Activated CD4-positive, alpha-beta T cell treated with anti-CD3 and anti-CD28 coated beads for 1 hour (primary cell): ENCODE results near the gene C16orf82.
"Not testable (repeated sequence)": the region's sequence is repeated elsewhere in the genome, so short reads cannot be mapped to it uniquely, and the experiment has no call there.

Experiments used
- DNase-seq: peaks from one replicate; pipeline ENCODE4 v3.0.0-alpha.2; 2020

The C16orf82 gene

DNA sequence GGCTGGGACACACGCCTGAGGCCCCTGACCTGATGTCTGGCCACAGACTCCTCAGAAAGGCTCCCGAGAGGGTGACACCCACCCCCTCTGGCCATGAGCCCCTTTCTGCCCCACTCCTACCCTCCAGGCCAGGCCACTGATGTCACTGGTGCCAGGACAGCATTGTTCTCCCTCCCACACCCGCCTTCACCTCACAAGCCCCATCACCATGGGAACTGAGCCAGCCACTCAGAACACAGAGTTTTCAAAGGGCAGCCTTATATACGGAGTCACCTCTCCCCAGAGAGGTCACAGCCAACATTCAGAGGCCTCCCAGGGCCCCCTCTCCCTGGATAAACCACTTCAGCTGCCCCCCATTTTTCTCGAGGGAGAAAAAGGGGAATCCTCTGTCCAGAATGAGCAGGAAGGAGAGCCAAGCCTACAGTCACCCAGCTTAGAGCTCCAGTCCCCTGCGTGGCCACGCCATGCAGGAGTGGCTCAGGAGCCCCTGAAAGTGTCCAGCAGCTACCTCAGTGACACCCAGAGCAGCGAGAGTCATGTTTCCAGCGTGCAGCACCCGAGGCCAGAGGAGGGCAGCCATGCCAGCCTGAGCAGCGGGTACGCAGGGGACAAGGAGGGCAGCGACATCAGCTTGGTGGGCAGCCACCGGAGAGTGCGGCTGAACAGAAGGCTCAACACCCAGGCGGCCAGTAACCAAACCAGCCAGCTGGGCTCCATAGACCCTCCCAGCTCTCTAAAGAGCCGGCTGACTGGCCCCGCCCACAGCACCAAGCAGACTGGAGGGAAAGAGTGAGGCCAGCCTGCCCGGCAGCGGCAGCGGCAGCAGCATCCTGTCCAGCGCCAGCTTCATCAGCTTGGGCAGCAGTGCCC is at the start of gene C16orf82:
TSS of gene C16orf82 (plus strand) at position 260 of the 870 bp plus-strand sequence.
- DNase-seq, result no peak

DNA sequence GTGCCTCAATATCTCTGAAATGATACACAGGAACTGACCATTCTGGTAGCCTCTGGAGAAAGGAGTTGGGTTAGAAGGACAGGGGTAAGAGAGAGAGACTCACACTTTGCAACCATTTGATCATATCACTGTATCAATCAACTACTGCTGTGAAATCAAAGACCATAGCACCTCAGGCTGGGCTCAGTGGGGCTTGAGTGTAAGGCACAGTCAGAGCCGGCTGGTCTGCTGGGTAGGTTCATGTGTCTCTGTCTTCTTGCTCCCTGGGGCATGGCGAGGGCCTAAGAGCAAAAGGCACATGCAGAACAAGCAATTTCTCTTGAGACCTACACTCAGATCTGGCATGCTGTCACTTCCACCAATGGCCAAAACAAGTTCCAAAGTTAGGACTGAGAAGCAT is 46.7 kb upstream of the C16orf82 start:
- DNase-seq, result no peak

DNA sequence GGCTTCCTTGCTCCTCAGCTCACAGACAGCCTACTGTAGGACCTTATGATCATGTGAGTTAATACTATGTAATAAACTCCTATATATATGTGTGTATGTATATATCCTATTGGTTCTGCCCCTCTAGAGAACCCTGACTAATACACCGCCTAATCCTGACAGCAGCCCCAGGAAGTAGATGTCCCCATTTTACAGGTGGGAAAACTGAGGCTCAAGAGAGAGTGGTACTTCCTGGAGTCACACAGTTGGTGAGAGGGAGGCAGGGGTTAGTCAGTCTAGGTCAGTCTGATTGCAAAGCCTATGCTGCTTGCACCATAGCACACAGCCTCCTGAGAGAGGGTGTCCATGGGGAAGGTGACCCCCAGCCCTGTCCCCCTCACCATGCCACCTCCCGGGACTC is 42.7 kb upstream of the C16orf82 start:
- DNase-seq, result no peak

DNA sequence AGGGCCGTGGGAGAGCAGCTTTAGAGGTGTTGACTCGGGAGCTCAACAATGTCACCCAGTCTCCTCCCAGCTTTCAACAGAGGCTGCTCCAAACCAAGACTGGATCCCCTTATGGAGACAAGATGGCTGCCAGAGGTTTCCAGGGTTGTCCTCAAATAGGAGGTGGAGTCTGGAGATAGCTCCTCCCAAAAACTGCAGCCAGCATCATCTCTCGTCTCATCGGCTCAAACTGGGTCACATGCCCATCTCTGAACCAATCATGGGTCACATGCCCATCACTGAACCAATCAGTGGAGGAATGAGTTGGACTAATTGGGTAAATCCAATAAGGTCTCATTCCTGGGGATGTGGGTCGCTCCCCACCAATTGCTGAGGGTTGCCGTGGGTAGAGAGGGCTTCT is 41.1 kb upstream of the C16orf82 start:
- no peak for DNase-seq

DNA sequence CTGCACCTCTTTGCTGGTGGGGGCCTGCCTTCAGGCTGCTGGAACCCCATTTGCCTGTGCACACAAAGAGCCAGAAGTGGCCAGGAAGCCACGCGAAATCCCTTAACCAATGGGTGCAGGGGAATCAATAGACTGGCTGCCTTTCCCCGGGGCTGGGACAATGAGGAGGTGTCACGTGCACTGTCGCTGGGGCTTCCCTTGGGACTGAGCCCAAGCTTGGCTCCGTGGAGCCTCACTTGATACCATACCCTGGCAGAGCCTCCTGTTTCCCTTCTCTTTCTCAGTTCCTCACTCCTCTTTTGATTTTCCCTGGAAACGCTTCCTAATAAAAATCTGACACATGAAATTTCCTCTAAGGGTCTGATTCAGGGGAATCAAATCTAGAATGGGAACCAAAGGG is 38.8 kb upstream of the C16orf82 start:
- no peak for DNase-seq

DNA sequence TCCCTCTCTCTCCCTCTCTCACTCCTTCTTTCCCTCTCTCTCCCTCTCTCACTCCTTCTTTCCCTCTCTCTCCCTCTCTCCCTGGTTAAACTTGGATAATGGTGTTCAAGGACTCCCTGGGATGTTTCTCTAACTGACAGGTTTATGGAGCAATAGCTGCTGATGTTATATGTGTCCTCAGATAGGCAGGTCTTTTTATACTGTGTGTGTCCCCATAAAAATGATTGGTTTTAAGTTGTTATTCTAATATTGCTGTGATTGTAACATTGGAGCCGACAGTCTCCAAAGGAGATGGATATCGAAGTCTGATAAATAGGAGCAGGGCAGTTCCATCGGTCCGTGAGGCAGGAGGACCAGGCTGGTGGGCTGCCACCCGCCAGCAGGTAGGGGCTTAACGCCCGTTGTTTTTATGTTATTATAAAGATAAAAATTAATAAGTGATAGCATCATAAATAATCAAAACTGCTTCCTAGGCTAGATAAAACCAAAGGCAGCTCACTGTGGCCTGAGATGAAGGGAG is 38.1 kb upstream of the C16orf82 start:
- no peak for DNase-seq

DNA sequence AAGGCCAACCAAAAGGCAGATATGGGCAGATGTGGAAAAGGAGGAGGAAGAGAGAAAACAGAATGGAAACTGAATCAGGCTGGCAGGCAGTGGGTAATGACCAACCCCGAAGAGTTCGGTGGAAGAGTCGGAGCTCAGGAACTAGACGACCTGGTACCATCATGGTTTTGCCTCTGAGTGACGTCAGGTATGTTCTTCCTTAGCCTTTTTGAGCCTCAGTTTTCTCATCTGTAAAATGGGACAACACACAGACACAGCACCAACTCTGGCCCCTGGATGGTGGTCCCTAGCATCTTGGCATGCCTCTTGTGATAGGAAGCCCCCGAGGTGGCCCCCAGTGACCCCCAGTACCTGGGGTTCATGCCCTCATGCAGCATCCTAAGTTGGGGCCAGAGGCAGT is 37.2 kb upstream of the C16orf82 start:
- DNase-seq, result no peak

DNA sequence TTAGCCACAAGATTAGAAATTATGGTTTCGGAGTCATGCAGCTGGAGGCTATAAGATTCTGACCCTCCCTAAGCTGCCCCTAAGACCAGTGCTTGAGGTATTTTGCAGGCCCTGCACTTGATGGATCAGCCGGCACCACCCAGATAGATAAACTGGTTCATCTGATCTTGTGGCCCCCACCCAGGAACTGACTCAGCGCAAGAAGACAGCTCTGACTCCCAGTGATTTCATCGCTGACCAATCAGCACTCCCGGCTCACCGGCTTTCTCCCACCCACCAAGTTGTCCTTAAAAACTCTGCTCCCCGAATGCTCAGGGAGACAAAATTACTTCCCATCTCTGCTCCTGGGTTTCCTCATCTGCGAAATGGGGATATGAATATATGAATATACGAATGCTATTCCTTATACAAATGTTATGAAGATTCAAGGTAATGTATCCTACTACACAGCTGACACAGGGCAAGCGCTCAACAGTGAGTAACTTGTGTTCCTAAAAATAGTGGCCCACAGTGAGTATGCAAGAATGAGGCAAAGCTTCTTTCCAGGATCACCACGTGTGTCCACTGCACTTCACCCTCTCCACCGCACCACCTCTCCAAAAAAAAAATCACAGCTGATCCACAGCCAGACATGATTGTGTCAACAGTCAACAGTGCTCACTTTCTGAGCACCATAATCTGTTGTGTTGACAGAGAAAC is 33.3 kb upstream of the C16orf82 start:
- DNase-seq, result no peak

DNA sequence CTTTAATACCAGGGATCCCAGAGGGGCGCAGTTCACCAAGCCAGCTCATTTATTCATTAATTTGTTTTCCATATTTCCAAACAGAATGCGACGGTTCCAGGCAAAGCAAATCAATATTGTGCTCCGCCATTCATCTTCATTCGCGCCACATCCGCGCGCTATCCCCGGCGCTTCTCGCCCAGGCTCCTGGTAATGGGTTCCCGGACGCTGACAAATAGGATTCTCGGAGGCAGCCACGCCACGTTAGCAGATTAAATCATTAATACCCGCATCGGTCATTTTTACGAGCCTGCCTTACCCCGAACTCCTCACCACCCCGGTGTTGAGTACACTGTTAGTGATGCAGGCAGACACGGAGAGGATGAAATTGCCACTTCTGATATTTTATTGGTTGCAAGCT is 26.0 kb upstream of the C16orf82 start:
- DNase-seq, result no peak

DNA sequence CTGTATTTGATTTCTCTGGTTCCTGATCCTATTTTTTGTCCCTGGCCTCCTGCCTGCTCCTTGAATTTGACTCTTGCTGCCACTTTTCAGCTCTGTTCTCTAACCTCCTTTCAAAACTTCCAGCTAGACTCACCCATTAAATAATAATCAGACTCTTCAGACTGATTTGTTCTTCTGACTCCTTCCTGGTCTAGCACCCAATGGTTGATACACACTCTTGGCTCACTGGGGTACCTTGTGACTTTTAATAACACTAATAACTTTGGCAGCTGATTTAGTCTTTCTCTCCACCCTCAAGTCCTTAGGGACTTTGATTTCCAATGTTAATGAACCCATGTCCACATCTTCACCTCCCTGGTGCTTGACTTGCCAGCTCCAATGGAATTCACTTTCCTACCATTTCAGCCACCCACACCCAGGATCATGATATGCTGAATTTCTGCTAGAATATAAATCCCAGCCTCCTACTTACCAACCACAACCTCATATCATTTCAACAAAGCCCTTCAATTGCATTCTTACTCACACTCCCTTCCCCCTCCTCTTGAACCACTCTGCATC is 19.7 kb upstream of the C16orf82 start:
- DNase-seq, result no peak

DNA sequence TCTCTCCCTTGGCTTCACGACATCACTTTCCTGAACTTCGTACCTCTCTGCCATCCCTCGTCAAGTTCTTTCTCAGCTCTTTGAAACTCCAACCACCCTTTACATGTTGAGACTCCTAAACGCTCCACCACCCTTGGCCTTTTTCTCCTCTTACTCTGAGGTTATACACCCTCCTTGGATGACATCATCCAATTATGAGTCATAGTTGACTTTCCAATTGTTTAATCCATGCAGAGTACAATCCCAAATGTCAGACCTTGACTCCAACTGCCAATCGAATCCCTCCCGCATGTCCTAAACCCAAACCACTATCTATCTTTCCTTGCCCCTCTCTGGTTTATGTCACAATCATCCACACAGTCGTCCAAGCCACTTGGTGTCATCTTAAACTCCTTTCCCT is 18.4 kb upstream of the C16orf82 start:
- no peak for DNase-seq

DNA sequence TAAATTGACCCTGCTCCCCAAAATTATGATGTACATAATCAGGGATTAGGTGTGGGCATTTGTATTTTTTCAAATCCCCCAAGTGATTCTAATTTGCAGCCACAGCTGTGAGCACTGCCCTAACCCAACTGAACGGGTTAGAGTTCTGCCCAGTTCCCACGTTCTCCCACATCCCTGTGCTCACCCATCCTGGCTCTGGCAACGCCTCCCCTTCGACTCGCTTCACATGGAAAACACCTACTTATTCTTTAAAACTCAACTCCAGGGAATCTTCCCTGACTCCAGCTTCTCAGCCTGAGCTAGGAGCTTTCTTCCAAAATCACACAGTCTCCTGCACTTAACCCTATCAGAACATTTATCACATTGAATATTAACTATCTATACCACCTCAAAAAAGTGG is 17.6 kb upstream of the C16orf82 start:
- no peak for DNase-seq

DNA sequence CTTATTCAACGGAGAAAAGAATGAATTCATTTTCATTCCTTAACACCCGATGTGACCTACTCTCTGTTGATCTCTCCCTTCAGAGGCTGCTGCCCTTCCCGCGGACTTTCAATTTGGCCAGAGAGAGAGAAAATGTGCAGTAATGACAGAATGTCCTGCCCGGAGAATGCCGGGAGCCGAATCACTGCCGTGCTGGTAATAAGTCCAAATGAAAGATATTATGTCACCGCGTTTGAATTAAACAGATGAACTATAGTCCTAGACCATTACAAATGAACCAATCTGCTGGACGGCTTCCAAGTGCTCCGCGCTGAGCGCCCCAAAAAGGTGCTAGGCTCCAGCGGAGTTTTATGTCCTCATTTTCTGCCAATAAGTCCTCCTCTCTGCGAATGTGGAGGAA is 14.7 kb upstream of the C16orf82 start:
- DNase-seq, result no peak

DNA sequence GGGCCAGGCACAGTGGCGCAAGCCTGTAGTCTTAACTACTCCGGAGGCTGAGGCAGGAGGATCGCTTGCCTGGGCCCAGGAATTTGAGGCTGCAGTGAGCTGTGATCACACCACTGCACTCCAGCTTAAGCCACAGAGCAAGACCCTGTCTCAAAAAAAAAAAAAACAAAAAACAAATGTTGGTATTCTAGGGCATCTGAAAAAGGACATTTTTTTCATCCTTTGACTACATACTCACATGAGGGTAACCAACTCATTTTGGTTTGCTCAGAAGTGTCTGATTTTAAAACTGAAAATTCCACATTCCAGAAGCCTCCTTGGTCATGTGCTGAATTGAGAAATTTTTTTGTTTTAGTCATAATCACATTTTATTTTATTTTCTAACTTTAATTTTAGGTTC is 12.7 kb upstream of the C16orf82 start:
- DNase-seq, result no peak

DNA sequence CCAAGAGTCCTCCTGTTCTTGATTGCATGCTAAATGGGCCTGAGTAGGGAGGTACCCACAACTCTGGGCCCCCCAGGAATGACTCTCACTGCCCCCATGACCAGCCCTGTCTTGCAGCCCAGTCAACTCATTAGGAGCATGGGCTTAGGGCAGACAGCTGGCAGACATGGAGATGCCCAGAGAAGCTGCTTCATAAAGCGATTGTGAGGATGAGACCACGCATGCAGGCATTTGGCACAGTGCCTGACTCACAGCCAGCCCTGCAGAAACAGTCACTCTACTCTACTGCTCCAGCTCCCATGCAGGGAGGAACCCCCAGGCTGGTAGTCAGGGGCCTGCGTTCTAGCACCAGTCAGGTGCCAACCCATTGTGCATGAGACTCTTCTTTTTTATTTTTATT is 8.4 kb upstream of the C16orf82 start:
- DNase-seq, result no peak

DNA sequence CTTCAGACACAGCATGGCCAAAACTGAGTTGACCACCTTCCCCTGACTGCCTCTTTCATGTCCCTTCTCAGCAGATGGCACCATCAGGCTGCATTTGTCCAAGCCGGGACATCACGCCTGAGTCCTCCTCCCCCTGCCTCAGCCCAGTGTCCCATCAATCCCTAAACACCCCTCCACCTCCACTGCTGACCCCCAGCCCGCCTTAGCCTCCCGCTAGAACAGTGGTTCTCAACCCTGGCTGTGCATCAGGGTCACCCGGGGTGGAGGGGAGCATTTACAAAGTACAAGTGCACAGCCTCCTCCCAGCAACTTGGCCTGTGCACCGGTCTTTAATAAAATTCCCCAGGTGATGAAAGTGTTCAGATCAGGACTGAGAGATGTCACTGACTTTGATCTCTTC is 4.0 kb downstream of the C16orf82 start:
- no peak for DNase-seq

DNA sequence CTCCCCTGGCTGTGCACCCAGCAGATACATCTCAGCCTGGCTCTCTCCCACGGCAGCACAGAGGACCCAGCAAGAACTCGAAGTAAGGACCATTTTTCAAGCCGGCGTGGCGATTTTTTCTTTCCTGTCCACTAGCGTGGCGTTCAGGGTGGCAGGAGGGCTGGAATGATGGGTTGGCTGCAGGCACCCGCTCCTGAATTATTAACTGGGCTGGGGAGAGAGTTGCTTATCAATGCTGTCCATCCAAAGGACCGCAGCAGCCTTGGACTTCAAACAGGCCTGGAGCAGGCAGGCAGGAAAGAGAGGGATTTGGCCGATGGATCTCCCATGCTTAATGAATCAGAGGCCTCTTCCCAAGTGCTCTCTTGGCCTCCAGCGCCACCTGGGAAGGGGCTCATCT is 7.0 kb downstream of the C16orf82 start:
- no peak for DNase-seq

DNA sequence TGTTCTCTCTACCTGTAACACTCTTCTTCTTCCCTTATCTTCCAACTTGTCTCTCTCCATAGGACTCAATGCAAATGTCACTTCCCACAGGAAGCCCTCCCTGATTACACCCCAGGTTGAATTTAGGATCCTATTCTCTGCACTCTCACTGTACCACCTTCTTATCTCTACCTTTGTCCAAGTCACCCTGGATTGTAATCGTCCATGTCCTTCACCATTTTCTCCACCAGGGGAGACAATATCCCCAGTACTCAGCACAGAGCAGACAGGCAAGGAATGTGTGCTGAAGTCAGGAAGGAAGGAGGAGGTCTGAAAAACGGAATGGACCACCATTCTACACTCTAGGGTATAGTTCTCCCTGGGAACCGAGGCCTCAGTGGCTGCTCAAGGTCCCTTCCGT is 14.2 kb downstream of the C16orf82 start:
- DNase-seq, result no peak

DNA sequence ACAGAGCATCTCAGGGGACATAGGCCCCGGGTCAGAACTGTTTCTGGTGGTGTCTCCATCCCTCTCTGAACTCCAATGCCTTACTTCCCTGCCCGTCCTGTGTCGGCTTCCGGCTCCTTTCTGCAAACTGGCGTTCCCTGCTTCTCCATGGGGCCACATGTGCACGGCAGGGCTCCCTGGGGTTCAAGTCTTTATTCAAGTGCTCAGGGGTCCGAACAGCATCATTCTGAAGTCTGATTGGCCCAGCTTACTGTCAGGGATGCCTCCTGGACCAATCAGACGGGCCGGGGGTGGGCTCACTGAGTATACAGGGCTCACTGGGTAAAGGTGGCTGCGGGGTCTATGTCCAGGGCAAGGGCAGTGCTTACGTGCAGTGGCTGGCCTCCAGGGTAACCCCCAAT is 17.1 kb downstream of the C16orf82 start:
- no peak for DNase-seq

DNA sequence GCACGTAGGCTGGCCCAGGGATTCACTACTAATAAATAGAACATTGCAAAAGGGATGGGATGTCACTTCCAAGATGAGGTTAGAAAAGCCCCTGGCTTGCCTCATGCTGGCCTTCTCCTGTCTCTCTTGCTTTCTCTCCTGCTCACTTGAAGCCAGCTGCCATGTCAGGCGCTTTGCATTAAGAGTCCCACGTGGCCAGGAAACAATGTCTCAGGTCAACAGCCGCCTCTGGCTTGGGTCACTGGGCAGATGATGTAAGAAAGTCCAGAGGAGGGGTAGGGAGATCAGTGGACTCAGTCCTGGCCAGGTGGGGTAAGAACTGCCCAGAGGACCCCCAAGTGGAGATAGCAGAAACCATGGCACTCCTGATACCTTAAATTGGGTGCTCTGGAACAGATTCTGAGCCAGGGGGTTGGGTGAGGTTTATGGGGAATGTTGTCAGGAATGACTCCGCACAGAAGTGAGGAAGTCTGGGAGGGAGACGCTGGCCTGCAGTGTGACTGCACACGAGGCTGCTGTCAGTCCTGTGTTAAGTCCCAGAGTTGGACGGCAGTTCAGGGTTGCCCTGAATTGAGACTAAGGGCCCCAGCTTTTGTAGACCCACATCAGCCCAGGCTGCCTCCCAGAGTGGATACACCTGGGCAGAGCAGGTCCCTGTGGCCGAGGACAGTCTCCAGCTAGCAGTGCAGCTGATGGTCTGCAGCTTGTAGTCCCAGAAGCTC is 17.7 kb downstream of the C16orf82 start:
- no peak for DNase-seq

DNA sequence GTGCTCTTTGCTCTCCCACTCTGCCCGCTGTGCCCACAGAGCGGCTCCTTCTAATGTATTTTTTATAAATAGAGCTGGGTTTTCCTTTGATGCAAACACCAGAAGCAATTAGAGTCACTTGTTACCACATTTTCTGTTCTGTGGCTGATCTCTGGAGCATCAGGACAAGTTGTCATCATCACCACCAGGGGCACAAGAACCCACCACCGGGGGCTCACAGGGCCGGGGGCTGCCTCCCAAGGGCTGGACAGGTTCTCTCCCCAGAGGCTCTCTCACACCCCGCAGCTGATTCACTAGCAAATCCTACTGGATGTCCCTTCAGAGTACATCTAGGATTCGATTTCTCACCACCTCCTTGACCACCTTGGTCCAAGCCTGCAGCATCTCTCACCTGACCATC is 18.5 kb downstream of the C16orf82 start:
- DNase-seq, result no peak

DNA sequence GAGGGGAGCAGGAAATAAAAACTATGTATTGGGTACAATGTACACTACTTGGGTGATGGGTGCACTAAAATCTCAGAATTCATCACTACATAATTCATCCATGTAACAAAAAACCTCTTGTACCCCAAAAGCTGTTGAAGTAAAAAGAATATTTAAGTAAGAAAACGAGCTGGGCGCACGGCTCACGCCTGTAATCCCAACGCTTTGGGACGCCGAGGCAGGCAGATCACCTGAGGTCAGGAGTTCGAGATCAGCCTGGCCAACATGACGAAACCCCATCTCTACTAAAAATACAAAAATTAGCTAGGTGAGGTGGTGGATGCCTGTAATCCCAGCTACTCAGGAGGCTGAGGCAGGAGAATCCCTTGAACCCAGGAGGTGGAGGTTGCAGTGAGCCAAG is 19.3 kb downstream of the C16orf82 start:
- DNase-seq, result not testable (repeated sequence)

DNA sequence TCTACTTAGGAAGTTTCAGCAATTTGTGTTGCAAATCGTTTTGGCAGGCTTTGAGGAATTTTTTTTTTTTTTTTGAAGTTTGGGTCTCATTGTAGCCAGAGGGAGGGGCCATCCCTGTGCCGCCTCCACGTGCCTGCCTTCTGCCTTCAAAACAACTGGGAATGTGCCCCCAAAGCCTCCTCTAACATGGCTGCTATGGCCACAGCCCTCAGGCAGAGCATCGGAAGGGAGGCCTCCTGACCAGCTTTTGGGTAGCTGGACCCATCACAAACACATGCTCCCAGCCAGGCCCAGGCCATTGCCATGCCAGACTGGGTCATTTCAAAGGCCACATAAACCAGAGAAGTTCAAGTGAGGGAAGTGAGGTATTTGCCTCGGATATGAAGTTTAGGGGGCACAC is 21.5 kb downstream of the C16orf82 start:
- no peak for DNase-seq
